GM23338 (cell line): ENCODE data around the gene NINJ1. TPM values are rescaled to one million over a fixed set of nuclear protein-coding genes. Genes with fewer than 3 reads are reported as not detected.

Source experiments
- ATAC-seq: fragments of 200-7000 bp; cut with Tn5 transposase; 3 replicates; pipeline ENCODE4 v1.9.1; 2020
- DNase-seq: peaks from one replicate; pipeline ENCODE4 v3.0.0-alpha.2; 2015; ENCODE audit warnings: low spot score
- H2AFZ ChIP-seq: fragments of 200-600 bp; sonication (generic); 2 replicates; pipeline ENCODE4 v1.8.0; 2016; ENCODE audit warnings: antibody characterized with exemption, mild to moderate bottlenecking, moderate library complexity
- H3F3A ChIP-seq: fragments of 200-600 bp; sonication (generic); replicated peaks from 2 replicates; pipeline ENCODE4 v1.8.0; 2017; ENCODE audit warnings: antibody characterized with exemption, mixed run types, low read depth
- H3K27ac ChIP-seq: fragments of 200-600 bp; sonication (generic); 2 replicates; pipeline ENCODE4 v1.6.1; 2016; ENCODE audit warnings: low read depth
- H3K27me3 ChIP-seq: fragments of 200-600 bp; sonication (generic); 2 replicates; pipeline ENCODE4 v1.8.0; 2016; ENCODE audit warnings: mild to moderate bottlenecking, mixed run types, moderate library complexity; ENCODE audit not compliant: insufficient read depth
- H3K36me3 ChIP-seq: fragments of 200-600 bp; sonication (generic); 2 replicates; pipeline ENCODE4 v1.8.0; 2016; ENCODE audit warnings: mild to moderate bottlenecking; ENCODE audit not compliant: insufficient read depth
- H3K4me1 ChIP-seq: fragments of 200-600 bp; sonication (generic); 2 replicates; pipeline ENCODE4 v1.8.0; 2016; ENCODE audit warnings: mild to moderate bottlenecking, moderate library complexity; ENCODE audit not compliant: insufficient read depth
- H3K4me2 ChIP-seq: fragments of 200-600 bp; sonication (generic); 2 replicates; pipeline ENCODE4 v1.7.1; 2017; ENCODE audit warnings: mixed run types
- H3K4me3 ChIP-seq: fragments of 200-600 bp; sonication (generic); 2 replicates; pipeline ENCODE4 v1.6.1; 2016; ENCODE audit warnings: mixed run types
- H3K79me2 ChIP-seq: fragments of 200-600 bp; sonication (generic); replicated peaks from 2 replicates; pipeline ENCODE4 v1.8.0; 2017; ENCODE audit warnings: mild to moderate bottlenecking; ENCODE audit not compliant: insufficient read depth
- H3K9me2 ChIP-seq: fragments of 200-600 bp; sonication (generic); 2 replicates; pipeline ENCODE4 v1.8.0; 2017; ENCODE audit not compliant: insufficient read depth
- H4K20me1 ChIP-seq: fragments of 200-600 bp; sonication (generic); replicated peaks from 2 replicates; pipeline ENCODE4 v1.8.0; 2017; ENCODE audit warnings: mild to moderate bottlenecking; ENCODE audit not compliant: insufficient read depth
- H3K27ac Mint-ChIP-seq: 2 replicates; pipeline ENCODE4 v1.8.0; 2020; ENCODE audit warnings: inconsistent platforms, mild to moderate bottlenecking, moderate library complexity, mixed read lengths
- H3K27me3 Mint-ChIP-seq: 3 replicates; pipeline ENCODE4 v1.8.0; 2022; ENCODE audit warnings: low read depth, mild to moderate bottlenecking, moderate library complexity, mixed read lengths, inconsistent platforms; ENCODE audit not compliant: insufficient read depth, poor library complexity
- H3K36me3 Mint-ChIP-seq: 3 replicates; pipeline ENCODE4 v1.8.0; 2021; ENCODE audit warnings: low read depth, mild to moderate bottlenecking, inconsistent platforms, moderate library complexity, mixed read lengths
- H3K4me1 Mint-ChIP-seq: 3 replicates; pipeline ENCODE4 v1.8.0; 2020; ENCODE audit warnings: mild to moderate bottlenecking, inconsistent platforms, mixed read lengths
- H3K4me3 Mint-ChIP-seq: 3 replicates; pipeline ENCODE4 v1.8.0; 2021; ENCODE audit warnings: moderate library complexity, mild to moderate bottlenecking, inconsistent platforms, mixed read lengths
- H3K9me3 Mint-ChIP-seq: 3 replicates; pipeline ENCODE4 v1.8.0; 2020; ENCODE audit warnings: moderate library complexity, mild to moderate bottlenecking, inconsistent platforms, mixed read lengths
- CREB1 ChIP-seq: fragments of 250-450 bp; sonication (Bioruptor Pico); IDR thresholded peaks from 2 replicates; pipeline ENCODE4 v1.5.0; 2020; ENCODE audit warnings: low read depth, mild to moderate bottlenecking, moderate library complexity
- CTCF ChIP-seq, 2 experiments: fragments of 200-600 bp in 1 of 2; sonication (generic) in 1 of 2; conservative IDR thresholded peaks; 2 replicates each; pipeline versions ENCODE4 v1.5.1 to v1.6.1; 2016 to 2017; ENCODE audit warnings: antibody characterized with exemption in 2 of 2, low read depth in 2 of 2, mild to moderate bottlenecking in 2 of 2, moderate library complexity in 1 of 2
- EZH2 ChIP-seq: fragments of 200-600 bp; sonication (generic); IDR thresholded peaks from one replicate; pipeline ENCODE4 v1.8.0; 2017; ENCODE audit warnings: antibody characterized with exemption, mild to moderate bottlenecking, low read depth; ENCODE audit not compliant: unreplicated experiment
- EZH2phosphoT487 ChIP-seq: fragments of 200-600 bp; sonication (generic); IDR thresholded peaks from one replicate; pipeline ENCODE4 v1.8.1; 2018; ENCODE audit warnings: antibody characterized with exemption; ENCODE audit not compliant: unreplicated experiment
- JUNB ChIP-seq: IDR thresholded peaks from one replicate; pipeline ENCODE4 v1.6.1; 2016; ENCODE audit warnings: antibody characterized with exemption; ENCODE audit not compliant: unreplicated experiment
- NANOG ChIP-seq: IDR thresholded peaks from 2 replicates; pipeline ENCODE4 v1.6.1; 2016; ENCODE audit warnings: antibody characterized with exemption, borderline replicate concordance
- REST ChIP-seq: IDR thresholded peaks from one replicate; pipeline ENCODE4 v1.6.1; 2018; ENCODE audit warnings: antibody characterized with exemption; ENCODE audit not compliant: unreplicated experiment
- STAT1 ChIP-seq: IDR thresholded peaks from one replicate; pipeline ENCODE4 v1.6.1; 2016; ENCODE audit warnings: antibody characterized with exemption; ENCODE audit not compliant: unreplicated experiment
- ZNF114 ChIP-seq: fragments of 250-450 bp; sonication (Bioruptor Pico); IDR thresholded peaks from 2 replicates; pipeline ENCODE4 v1.5.0; 2020; ENCODE audit warnings: mild to moderate bottlenecking, moderate library complexity
- ZNF331 ChIP-seq: fragments of 250-450 bp; sonication (Bioruptor Pico); IDR thresholded peaks from 2 replicates; pipeline ENCODE4 v1.5.0; 2020; ENCODE audit warnings: low read depth, mild to moderate bottlenecking, moderate library complexity
- polyA plus RNA-seq: library from polyadenylated mRNA; unstranded; fragments of >200 nt; fragmentation: Nextera tagmentation; extraction: Ambion mirVana; gene quantifications from 2 replicates; pipeline ENCODE4 v1.2.1, GENCODE V29; 2016
- total RNA-seq: library from RNA; depleted of rRNA; stranded (reverse); fragments of >200 nt; shearing (Covaris generic); gene quantifications from 2 replicates; pipeline ENCODE4 v1.2.3, GENCODE V29; 2014

Gene NINJ1
- total and polyA plus RNA-seq, 2 experiments from 2014 or later: 36.3 to 39.7 TPM

DNA sequence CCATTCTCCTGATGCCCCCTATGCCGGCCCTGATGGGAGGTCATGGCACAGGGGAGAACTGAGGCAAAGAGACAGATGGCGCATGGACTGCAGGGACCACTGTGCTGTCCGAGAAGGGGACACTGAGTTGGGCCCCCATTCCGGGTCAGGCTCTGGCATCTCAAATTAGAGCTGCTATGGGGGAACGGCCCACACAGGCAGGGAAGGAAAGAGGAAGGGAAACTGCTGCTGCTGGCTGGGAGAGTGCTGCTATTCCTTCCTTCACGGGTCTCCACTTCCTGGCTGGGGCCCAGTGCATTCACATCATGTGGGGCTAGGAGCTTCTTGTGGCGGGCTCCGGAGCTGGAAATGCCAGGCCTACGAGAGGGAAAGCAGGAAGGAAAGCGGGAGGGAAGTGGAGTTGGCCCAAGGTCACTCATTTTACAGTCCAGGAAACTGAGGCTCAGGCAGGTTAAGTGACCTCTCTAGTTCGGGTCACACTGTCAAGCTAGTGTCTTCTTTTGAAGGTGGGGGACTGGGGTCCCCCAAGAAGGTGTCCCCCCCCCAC is 39.3 kb downstream of the NINJ1 start:
- DNase-seq (peak; percentile 32), ATAC-seq (no peak)
- Histone ChIP-seq H4K20me1 (no peaks in the 10 kb centered on the region), H3K79me2 (peaks cover 6% of the 10 kb centered on the region; the same call in 1 of the 2 replicates), H3K4me3 (peak overlapping the region; percentile 51), H2AFZ (peak overlapping the region; percentile 83; the same call in 1 of the 2 replicates), H3K4me1 (0 out of 2 replicates have a peak, but pooled peaks cover 3% of the 10 kb centered on the region), H3K27ac (peak overlapping the region; percentile 81), H3K36me3 (no peaks in the 10 kb centered on the region; the same call in 1 of the 2 replicates), H3K4me2 (peak overlapping the region; percentile 73), H3F3A (0 out of 2 replicates have a peak, but pooled peaks cover 8% of the 10 kb centered on the region), H3K9me2 (no peaks in the 10 kb centered on the region), H3K27me3 (peaks cover 8% of the 10 kb centered on the region; the same call in 1 of the 2 replicates)
- TF ChIP-seq REST: no peak
- no peak for TF ChIP-seq JUNB
- no peak for TF ChIP-seq CREB1 (CRISPR knock-in tag)
- TF ChIP-seq EZH2phosphoT487: no peak
- TF ChIP-seq EZH2: no peak
- no peak for TF ChIP-seq STAT1
- TF ChIP-seq ZNF114: no peak
- TF ChIP-seq CTCF (conservative IDR thresholded peaks at IDR 0.05; ENCODE audit: low read depth in 2 of 2): no peak
- TF ChIP-seq ZNF331: no peak
- no peak for TF ChIP-seq NANOG
- Mint-ChIP-seq H3K36me3 (no peaks in the 10 kb centered on the region), H3K4me3 (peak overlapping the region; percentile 67), H3K27me3 (peaks cover 7% of the 10 kb centered on the region), H3K4me1 (peaks cover 11% of the 10 kb centered on the region), H3K27ac (peak overlapping the region; percentile 93), H3K9me3 (no peaks in the 10 kb centered on the region; the same call in 2 of the 3 replicates)
